Measurements from ENCODE around the gene MESP2.

GRCh38 chr15:89802986-89803824 lies 27.1 kb downstream of the MESP2 start:
- TF ChIP-seq, protein P1, sequence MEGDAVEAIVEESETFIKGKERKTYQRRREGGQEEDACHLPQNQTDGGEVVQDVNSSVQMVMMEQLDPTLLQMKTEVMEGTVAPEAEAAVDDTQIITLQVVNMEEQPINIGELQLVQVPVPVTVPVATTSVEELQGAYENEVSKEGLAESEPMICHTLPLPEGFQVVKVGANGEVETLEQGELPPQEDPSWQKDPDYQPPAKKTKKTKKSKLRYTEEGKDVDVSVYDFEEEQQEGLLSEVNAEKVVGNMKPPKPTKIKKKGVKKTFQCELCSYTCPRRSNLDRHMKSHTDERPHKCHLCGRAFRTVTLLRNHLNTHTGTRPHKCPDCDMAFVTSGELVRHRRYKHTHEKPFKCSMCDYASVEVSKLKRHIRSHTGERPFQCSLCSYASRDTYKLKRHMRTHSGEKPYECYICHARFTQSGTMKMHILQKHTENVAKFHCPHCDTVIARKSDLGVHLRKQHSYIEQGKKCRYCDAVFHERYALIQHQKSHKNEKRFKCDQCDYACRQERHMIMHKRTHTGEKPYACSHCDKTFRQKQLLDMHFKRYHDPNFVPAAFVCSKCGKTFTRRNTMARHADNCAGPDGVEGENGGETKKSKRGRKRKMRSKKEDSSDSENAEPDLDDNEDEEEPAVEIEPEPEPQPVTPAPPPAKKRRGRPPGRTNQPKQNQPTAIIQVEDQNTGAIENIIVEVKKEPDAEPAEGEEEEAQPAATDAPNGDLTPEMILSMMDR (conservative IDR thresholded peaks at IDR 0.05 in 1 of 2, IDR thresholded peaks at IDR 0.05 in 1 of 2; ENCODE audit: extremely low read depth in 1 of 2, insufficient read depth in 1 of 2, low read depth in 1 of 2, low read length in 2 of 2), result no peak
- TF ChIP-seq EZH2 (IDR thresholded peaks at IDR 0.05; ENCODE audit: borderline replicate concordance, low read length), result no peak
